Measurements from ENCODE around the gene APBB2.

APBB2 gene

GRCh38 chr4:41214136-41214824 is at the start of gene APBB2:
APBB2 (minus strand) TSS chr4:41214542; CDS start chr4:41033254, 181,288 bp downstream.
- DNase-seq, result peak; percentile 74

- no peak for DNase-seq
Observed at GRCh38 chr4:41262198-41262597, 47.9 kb upstream of the APBB2 start.

- no peak for DNase-seq
Observed at GRCh38 chr4:41260116-41260733, 45.9 kb upstream of the APBB2 start.

GRCh38 chr4:41258783-41259182 is 44.4 kb upstream of the APBB2 start:
- no peak for DNase-seq

GRCh38 chr4:41257906-41258305 is 43.6 kb upstream of the APBB2 start:
- no peak for DNase-seq

- DNase-seq, result no peak
Observed at GRCh38 chr4:41257257-41257901, 43.0 kb upstream of the APBB2 start.

GRCh38 chr4:41256740-41257256 is 42.5 kb upstream of the APBB2 start, which contains the start of gene UCHL1:
UCHL1 (plus strand) TSS chr4:41256928; CDS start chr4:41256977, 49 bp downstream.
- no peak for DNase-seq

- no peak for DNase-seq
Observed at GRCh38 chr4:41256131-41256739, 41.9 kb upstream of the APBB2 start.

- DNase-seq, result no peak
Observed at GRCh38 chr4:41245983-41246382, 31.6 kb upstream of the APBB2 start.

GRCh38 chr4:41241919-41242318 is 27.6 kb upstream of the APBB2 start:
- no peak for DNase-seq

GRCh38 chr4:41236508-41236907 is 22.2 kb upstream of the APBB2 start:
- no peak for DNase-seq

GRCh38 chr4:41236032-41236431 is 21.7 kb upstream of the APBB2 start:
- DNase-seq, result no peak

GRCh38 chr4:41232856-41233255 is 18.5 kb upstream of the APBB2 start:
- no peak for DNase-seq

- no peak for DNase-seq
Observed at GRCh38 chr4:41232406-41232805, 18.1 kb upstream of the APBB2 start.

GRCh38 chr4:41227902-41228301 is 13.6 kb upstream of the APBB2 start:
- DNase-seq, result no peak

- no peak for DNase-seq
Observed at GRCh38 chr4:41221850-41222645, 7.7 kb upstream of the APBB2 start.

- DNase-seq, result no peak
Observed at GRCh38 chr4:41219421-41219950, 5.1 kb upstream of the APBB2 start.

- DNase-seq, result peak; percentile 26
Observed at GRCh38 chr4:41218703-41219102, 4.4 kb upstream of the APBB2 start.

GRCh38 chr4:41217374-41217773 is 3.0 kb upstream of the APBB2 start:
- no peak for DNase-seq

GRCh38 chr4:41217020-41217333 is 2.6 kb upstream of the APBB2 start:
- DNase-seq, result no peak

GRCh38 chr4:41216294-41217019 is 2.1 kb upstream of the APBB2 start:
- no peak for DNase-seq

- no peak for DNase-seq
Observed at GRCh38 chr4:41215969-41216293, 1.6 kb upstream of the APBB2 start.

Data from MV-4-11 (cell line).